Measurements from ENCODE around the gene ZMYND8. TPM values are rescaled to one million over a fixed set of nuclear protein-coding genes. Genes with fewer than 3 reads are reported as not detected.

The ZMYND8 gene
- total and polyA plus RNA-seq, 2 of the 4 experiments (the other 2 are of a cell fraction): 24.0 to 28.2 TPM

GRCh38 chr20:47274401-47275108, 81.9 kb downstream of the ZMYND8 start:
- DNase-seq: peak; percentile 97
- H3K27ac ChIP-seq (ENCODE audit: insufficient read depth, low read length): peak overlapping the region; percentile 90
- in situ Hi-C loops (cut with MboI; ENCODE audit: low sequenced_read_pairs): loop anchor here (5.0 kb wide), 2 partner anchors 108 to 348 kb away; no protein-coding TSS in a partner anchor
- no peaks in the 10 kb centered on the region for H3K27me3 ChIP-seq (ENCODE audit: control insufficient read depth, insufficient read depth, low read length)
- H3K4ac ChIP-seq (ENCODE audit: low read depth, low read length): peak overlapping the region; percentile 84
- peak overlapping the region; percentile 6 to 68; a peak in 3 of 4 replicates for H4K8ac ChIP-seq (ENCODE audit: low read depth in 2 of 2, low read length in 2 of 2)
- H3K18ac ChIP-seq (ENCODE audit: low read depth, low read length): peak overlapping the region; percentile 94
- peak overlapping the region; percentile 81 for H2BK120ac ChIP-seq (ENCODE audit: low read depth, low read length)
- H3K9me3 ChIP-seq (ENCODE audit: control insufficient read depth, insufficient read depth, low read length): no peaks in the 10 kb centered on the region
- POLR2A ChIA-PET (ENCODE audit: unreplicated experiment): interaction anchor here (0.6 to 1.4 kb wide), 3 partner anchors 76 to 117 kb away, joined by 3 to 9 read pairs (median 4); partner anchors contain the start of gene ZMYND8
- no CpG with 5 or more reads among the region's 4 CpGs for WGBS, 2 experiments (ENCODE audit: extremely low coverage in 2 of 2, insufficient read length in 1 of 2)
- no peak overlapping the region for H3K4me3 ChIP-seq (ENCODE audit: insufficient read depth, low read depth, low read length)
- H2BK15ac ChIP-seq (ENCODE audit: low read depth, low read length): peak overlapping the region; percentile 84; the same call in 2 of the 3 replicates
- H2BK20ac ChIP-seq (ENCODE audit: low read depth, low read length): peak overlapping the region; percentile 63
- peak overlapping the region; percentile 29 for H3K14ac ChIP-seq (replicated peaks; ENCODE audit: low read depth, low read length)
- H3K23ac ChIP-seq (ENCODE audit: low read depth, low read length): peak overlapping the region; percentile 85; the same call in 1 of the 2 replicates
- peak overlapping the region; percentile 66 for H3K4me2 ChIP-seq (ENCODE audit: low read depth, low read length)
- H4K20me1 ChIP-seq (ENCODE audit: insufficient read depth, low read length): peaks cover 4% of the 10 kb centered on the region; the same call in 1 of the 2 replicates
- peak overlapping the region; percentile 77 for H3K9ac ChIP-seq (ENCODE audit: low read depth, low read length)
- ATAC-seq (ENCODE audit: low read depth): peak; percentile 85
- peaks cover 23% of the 10 kb centered on the region for H3K9me1 ChIP-seq (ENCODE audit: insufficient read depth, low read length)
- peak overlapping the region; percentile 98 for H2BK5ac ChIP-seq (ENCODE audit: low read depth, low read length, poor library complexity, severe bottlenecking)
- peaks cover 26% of the 10 kb centered on the region for H3K4me1 ChIP-seq (ENCODE audit: control insufficient read depth, insufficient read depth, low read length)
- no peak overlapping the region for H2AK9ac ChIP-seq (replicated peaks; ENCODE audit: low read depth, low read length, poor library complexity)
- BruUV-seq (replicated peaks): no TSS peak
- CTCF ChIA-PET: interaction anchor here (0.6 to 6.6 kb wide), 5 partner anchors 14 to 108 kb away, joined by 3 to 101 read pairs (median 3); no protein-coding TSS in a partner anchor
- no peak overlapping the region for H2AFZ ChIP-seq (replicated peaks; ENCODE audit: low read length, poor library complexity)
- peak overlapping the region; percentile 57 for H4K91ac ChIP-seq (ENCODE audit: insufficient read depth, low read depth, low read length)
- peak overlapping the region; percentile 90 for H3K56ac ChIP-seq (ENCODE audit: extremely low read depth, insufficient read depth, low read length)
- dilution Hi-C loops (cut with HindIII; ENCODE audit: low sequenced_read_pairs, unreplicated experiment): loop anchor here (25.0 kb wide), 1 partner anchor 113 kb away; no protein-coding TSS in a partner anchor
- peak overlapping the region; percentile 38; the same call in 1 of the 2 replicates for H2AK5ac ChIP-seq (ENCODE audit: low read depth, low read length)
- H3K79me1 ChIP-seq (ENCODE audit: low read depth in 1 of 2, low read length in 2 of 2): peaks cover 24 to 58% of the 10 kb centered on the region in 2 experiments
- H3K36me3 ChIP-seq (ENCODE audit: control insufficient read depth, insufficient read depth, low read length): peaks cover 15% of the 10 kb centered on the region
- intact Hi-C loops (cut with micrococcal nuclease): loop anchor here (1.0 to 5.0 kb wide), 4 partner anchors 43 to 522 kb away; partner anchors contain the start of gene NCOA3
- peak overlapping the region; percentile 91 for H4K5ac ChIP-seq (ENCODE audit: low read depth, low read length)
- TF ChIP-seq FOS (IDR thresholded peaks at IDR 0.05; ENCODE audit: low read depth, low read length) (peak; percentile 98), POLR2A (IDR thresholded peaks at IDR 0.05; ENCODE audit: low read depth, low read length) (0 out of 2 replicates have a peak, but pooled peaks have one; percentile 40), CTCF (conservative IDR thresholded peaks at IDR 0.05; ENCODE audit: low read depth, low read length) (no peak), USF2 (IDR thresholded peaks at IDR 0.05; ENCODE audit: low read depth, low read length) (no peak), MXI1 (IDR thresholded peaks at IDR 0.05; ENCODE audit: borderline replicate concordance, low read depth, low read length) (peak; percentile 32; the same call in 1 of the 2 replicates), NFE2L2 (IDR thresholded peaks at IDR 0.05; ENCODE audit: low read depth, low read length) (no peak), CEBPB (IDR thresholded peaks at IDR 0.05; ENCODE audit: low read depth, low read length) (peak; percentile 88), RAD21 (IDR thresholded peaks at IDR 0.05; ENCODE audit: low read length) (0 out of 2 replicates have a peak, but pooled peaks have one; percentile 13), BHLHE40 (IDR thresholded peaks at IDR 0.05; ENCODE audit: low read depth, low read length) (no peak), SMC3 (IDR thresholded peaks at IDR 0.05; ENCODE audit: low read depth, low read length) (peak; percentile 20; the same call in 1 of the 2 replicates), RFX5 (IDR thresholded peaks at IDR 0.05; ENCODE audit: low read depth, low read length) (no peak), CHD1 (IDR thresholded peaks at IDR 0.05; ENCODE audit: low read depth, low read length) (no peak)
- TF ChIP-seq, protein P1, sequence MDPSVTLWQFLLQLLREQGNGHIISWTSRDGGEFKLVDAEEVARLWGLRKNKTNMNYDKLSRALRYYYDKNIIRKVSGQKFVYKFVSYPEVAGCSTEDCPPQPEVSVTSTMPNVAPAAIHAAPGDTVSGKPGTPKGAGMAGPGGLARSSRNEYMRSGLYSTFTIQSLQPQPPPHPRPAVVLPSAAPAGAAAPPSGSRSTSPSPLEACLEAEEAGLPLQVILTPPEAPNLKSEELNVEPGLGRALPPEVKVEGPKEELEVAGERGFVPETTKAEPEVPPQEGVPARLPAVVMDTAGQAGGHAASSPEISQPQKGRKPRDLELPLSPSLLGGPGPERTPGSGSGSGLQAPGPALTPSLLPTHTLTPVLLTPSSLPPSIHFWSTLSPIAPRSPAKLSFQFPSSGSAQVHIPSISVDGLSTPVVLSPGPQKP (IDR thresholded peaks at IDR 0.05; ENCODE audit: borderline replicate concordance, low read depth, low read length): no peak

Measured in IMR-90 (cell line).